ENCODE data around the gene KIF14.
A peak's percentile ranks its signal among the peaks of the same experiment; 100 is the strongest.
"Not testable (repeated sequence)": the region's sequence is repeated elsewhere in the genome, so short reads cannot be mapped to it uniquely, and the experiment has no call there.

KIF14 gene

GRCh38 chr1:200547386-200547785 is 73.2 kb downstream of the KIF14 start:
- no peak for DNase-seq (ENCODE audit: insufficient read length, low spot score)
- FAIRE-seq, result no peak

- DNase-seq (ENCODE audit: insufficient read length, low spot score), result no peak
- no peak for FAIRE-seq
These were observed 74.0 kb downstream of the KIF14 start for GRCh38 chr1:200546577-200546976.

- no peak for DNase-seq (ENCODE audit: insufficient read length, low spot score)
These were observed 78.4 kb downstream of the KIF14 start for GRCh38 chr1:200542162-200542561.

GRCh38 chr1:200540281-200540680 is 80.3 kb downstream of the KIF14 start:
- FAIRE-seq, result no peak
- DNase-seq (ENCODE audit: insufficient read length, low spot score), result no peak

More at GRCh38 chr1:200542162-200542561, 78.4 kb downstream of the KIF14 start:
- no peak for FAIRE-seq

- FAIRE-seq (no peak), DNase-seq (ENCODE audit: insufficient read length, low spot score) (no peak)
These were observed 82.4 kb downstream of the KIF14 start for GRCh38 chr1:200538179-200538578.

GRCh38 chr1:200535605-200536004 is 84.9 kb downstream of the KIF14 start:
- FAIRE-seq, result no peak
- peak; percentile 76 for DNase-seq (ENCODE audit: insufficient read length, low spot score)

- FAIRE-seq (no peak), DNase-seq (ENCODE audit: insufficient read length, low spot score) (no peak)
These were observed 89.8 kb downstream of the KIF14 start for GRCh38 chr1:200530623-200531261.

- FAIRE-seq, result no peak
- no peak for DNase-seq (ENCODE audit: insufficient read length, low spot score)
These were observed 91.5 kb downstream of the KIF14 start for GRCh38 chr1:200528858-200529606.

GRCh38 chr1:200527670-200528069 is 92.9 kb downstream of the KIF14 start:
- FAIRE-seq, result no peak
- no peak for DNase-seq (ENCODE audit: insufficient read length, low spot score)

- FAIRE-seq, result no peak
- no peak for DNase-seq (ENCODE audit: insufficient read length, low spot score)
These were observed 93.6 kb downstream of the KIF14 start for GRCh38 chr1:200526709-200527612.

GRCh38 chr1:200525090-200525987 is 95.2 kb downstream of the KIF14 start:
- DNase-seq (ENCODE audit: insufficient read length, low spot score) (no peak), FAIRE-seq (no peak)

GRCh38 chr1:200524551-200524950 is 96.0 kb downstream of the KIF14 start:
- not testable (repeated sequence) for FAIRE-seq; DNase-seq (ENCODE audit: insufficient read length, low spot score)

GRCh38 chr1:200524092-200524491 is 96.5 kb downstream of the KIF14 start:
- FAIRE-seq (no peak), DNase-seq (ENCODE audit: insufficient read length, low spot score) (no peak)

- DNase-seq (ENCODE audit: insufficient read length, low spot score), result no peak
- FAIRE-seq, result no peak
These were observed 99.8 kb downstream of the KIF14 start for GRCh38 chr1:200520735-200521134.

GRCh38 chr1:200518524-200518923 is 102.0 kb downstream of the KIF14 start:
- FAIRE-seq (no peak), DNase-seq (ENCODE audit: insufficient read length, low spot score) (no peak)

GRCh38 chr1:200512191-200512590 is 108.4 kb downstream of the KIF14 start:
- DNase-seq (ENCODE audit: insufficient read length, low spot score), result peak; percentile 36
- no peak for FAIRE-seq

GRCh38 chr1:200510228-200510623 is 110.3 kb downstream of the KIF14 start:
- peak; percentile 42 for FAIRE-seq
- peak; percentile 84 for DNase-seq (ENCODE audit: insufficient read length, low spot score)

GRCh38 chr1:200506471-200506870 is 114.1 kb downstream of the KIF14 start:
- FAIRE-seq (no peak), DNase-seq (ENCODE audit: insufficient read length, low spot score) (no peak)

GRCh38 chr1:200505257-200505656 is 115.3 kb downstream of the KIF14 start:
- FAIRE-seq (no peak), DNase-seq (ENCODE audit: insufficient read length, low spot score) (no peak)
